ENCODE data around the gene MBD4. TPM values are rescaled to one million over a fixed set of nuclear protein-coding genes. Genes with fewer than 3 reads are reported as not detected.

Gene MBD4
- total RNA-seq, 2 experiments from 2014 or later, result 46.1 to 48.2 TPM

GRCh38 chr3:129467932-129468331, 28.2 kb upstream of the MBD4 start:
- ChIA-PET CTCF (no interaction called here), POLR2A (no interaction called here)

GRCh38 chr3:129463716-129464115, 24.0 kb upstream of the MBD4 start:
- ChIA-PET CTCF (no interaction called here), POLR2A (no interaction called here)

GRCh38 chr3:129463094-129463493, 23.3 kb upstream of the MBD4 start:
- ChIA-PET CTCF (no interaction called here), POLR2A (no interaction called here)

- CTCF ChIA-PET, result interaction anchor here (0.6 kb wide), 1 partner anchor 363 kb away, joined by 3 read pairs; no protein-coding TSS in a partner anchor
- POLR2A ChIA-PET, result no interaction called here
These were observed 22.7 kb upstream of the MBD4 start for GRCh38 chr3:129462361-129462968.

GRCh38 chr3:129461461-129462146, 21.9 kb upstream of the MBD4 start:
- CTCF ChIA-PET, result no interaction called here
- POLR2A ChIA-PET, result no interaction called here

- ChIA-PET POLR2A (no interaction called here), CTCF (no interaction called here)
These were observed 21.3 kb upstream of the MBD4 start for GRCh38 chr3:129461022-129461421.

GRCh38 chr3:129460572-129460971, 20.8 kb upstream of the MBD4 start:
- ChIA-PET POLR2A (no interaction called here), CTCF (no interaction called here)

GRCh38 chr3:129460155-129460554, 20.4 kb upstream of the MBD4 start:
- ChIA-PET CTCF (no interaction called here), POLR2A (no interaction called here)

- ChIA-PET CTCF (interaction anchor here (0.6 to 0.7 kb wide), 2 partner anchors 284 to 485 kb away, joined by 3 read pairs; no protein-coding TSS in a partner anchor), POLR2A (no interaction called here)
These were observed 14.0 kb upstream of the MBD4 start for GRCh38 chr3:129453732-129454131.

- CTCF ChIA-PET, result no interaction called here
- POLR2A ChIA-PET, result no interaction called here
These were observed 9.7 kb upstream of the MBD4 start for GRCh38 chr3:129449279-129450115.

- CTCF ChIA-PET, result no interaction called here
- POLR2A ChIA-PET, result no interaction called here
These were observed 8.6 kb upstream of the MBD4 start for GRCh38 chr3:129448186-129448895.

GRCh38 chr3:129446926-129447325, 7.2 kb upstream of the MBD4 start:
- CTCF ChIA-PET, result no interaction called here
- POLR2A ChIA-PET, result no interaction called here

GRCh38 chr3:129445471-129445870, 5.7 kb upstream of the MBD4 start:
- POLR2A ChIA-PET, result no interaction called here
- CTCF ChIA-PET, result no interaction called here

GRCh38 chr3:129442947-129443346, 3.2 kb upstream of the MBD4 start:
- POLR2A ChIA-PET, result interaction anchor here (0.6 kb wide), 1 partner anchor 16 kb away, joined by 4 read pairs; no protein-coding TSS in a partner anchor

GRCh38 chr3:129442486-129442885, 2.7 kb upstream of the MBD4 start:
- ChIA-PET POLR2A (interaction anchor here (0.6 kb wide), 1 partner anchor 16 kb away, joined by 4 read pairs; no protein-coding TSS in a partner anchor), CTCF (no interaction called here)

More at GRCh38 chr3:129442947-129443346, 3.2 kb upstream of the MBD4 start:
- CTCF ChIA-PET, result no interaction called here

GRCh38 chr3:129441782-129442181, 2.0 kb upstream of the MBD4 start:
- POLR2A ChIA-PET, result no interaction called here
- CTCF ChIA-PET, result no interaction called here

- CTCF ChIA-PET, result interaction anchor here (1.1 kb wide), 1 partner anchor 388 kb away, joined by 3 read pairs; no protein-coding TSS in a partner anchor
- POLR2A ChIA-PET, result interaction anchor here (1.4 to 2.8 kb wide), 2 partner anchors 41 to 125 kb away, joined by 3 to 19 read pairs; a partner anchor contains a TSS
These were observed 1.5 kb upstream of the MBD4 start for GRCh38 chr3:129441215-129441614.

- ChIA-PET CTCF (interaction anchor here (1.1 kb wide), 1 partner anchor 387 kb away, joined by 3 read pairs; no protein-coding TSS in a partner anchor), POLR2A (interaction anchor here (1.4 to 2.8 kb wide), 3 partner anchors 12 to 125 kb away, joined by 3 to 19 read pairs (median 5); partner anchors contain the start of gene EFCAB12)
These were observed 956 bp upstream of the MBD4 start for GRCh38 chr3:129440618-129441190.

GRCh38 chr3:129439226-129439816, 427 bp downstream of the MBD4 start:
- CTCF ChIA-PET, result interaction anchor here (0.5 to 0.9 kb wide), 3 partner anchors 19 to 124 kb away, joined by 3 read pairs; a partner anchor contains a TSS
- POLR2A ChIA-PET, result interaction anchor here (0.6 to 2.8 kb wide), 3 partner anchors 11 to 131 kb away, joined by 5 to 19 read pairs (median 9); partner anchors contain the start of gene EFCAB12

Data from activated CD8-positive, alpha-beta memory T cell treated with anti-CD3 and anti-CD28 coated beads for 36 hours (primary cell).